Caki2 (cell line): ENCODE data around the gene CLDND2. TPM values are rescaled to one million over a fixed set of nuclear protein-coding genes. Genes with fewer than 3 reads are reported as not detected.

ENCODE experiments used
- DNase-seq: peaks from one replicate; pipeline ENCODE4 v3.0.0-alpha.2; 2015; ENCODE audit warnings: low read depth
- in situ Hi-C: cut with HindIII; loops from 2 replicates; pipeline ENCODE4 v1.10.0; 2016; ENCODE audit warnings: low sequenced_read_pairs, low pct_unique_long_range_greater_than_20kb, mixed read lengths
- total RNA-seq: library from RNA; depleted of rRNA; stranded (reverse); fragments of >200 nt; shearing (Covaris generic); gene quantifications from 2 replicates; pipeline ENCODE4 v1.2.3, GENCODE V29; 2014; ENCODE audit warnings: low replicate concordance

CLDND2 gene
- total RNA-seq, 1 experiment from 2014 or later = not detected

- peak; percentile 95 for DNase-seq
- in situ Hi-C loops = no loop called here
These were observed 28.8 kb downstream of the CLDND2 start for GRCh38 chr19:51339687-51340656.

- peak; percentile 85 for DNase-seq
- in situ Hi-C loops = no loop called here
These were observed 29.5 kb downstream of the CLDND2 start for GRCh38 chr19:51339313-51339686.

- peak; percentile 92 for DNase-seq
- in situ Hi-C loops = no loop called here
These were observed 30.1 kb downstream of the CLDND2 start for GRCh38 chr19:51338563-51339312.

- in situ Hi-C loops = no loop called here
- no peak for DNase-seq
These were observed 30.8 kb downstream of the CLDND2 start for GRCh38 chr19:51337861-51338562.

- DNase-seq = no peak
- in situ Hi-C loops = no loop called here
These were observed 31.5 kb downstream of the CLDND2 start for GRCh38 chr19:51337141-51337860.

GRCh38 chr19:51333836-51334460 lies 34.9 kb downstream of the CLDND2 start:
- DNase-seq = peak; percentile 53
- in situ Hi-C loops = no loop called here

- in situ Hi-C loops = no loop called here
These were observed 37.1 kb downstream of the CLDND2 start for GRCh38 chr19:51331716-51332115.

GRCh38 chr19:51331193-51331592 lies 37.6 kb downstream of the CLDND2 start:
- in situ Hi-C loops = no loop called here
- no peak for DNase-seq

More at GRCh38 chr19:51331716-51332115, 37.1 kb downstream of the CLDND2 start:
- no peak for DNase-seq

GRCh38 chr19:51330366-51330765 lies 38.4 kb downstream of the CLDND2 start:
- in situ Hi-C loops = no loop called here
- no peak for DNase-seq

- in situ Hi-C loops = no loop called here
- DNase-seq = no peak
These were observed 39.4 kb downstream of the CLDND2 start for GRCh38 chr19:51329411-51329810.

GRCh38 chr19:51327066-51328001 lies 41.5 kb downstream of the CLDND2 start:
- in situ Hi-C loops = no loop called here

GRCh38 chr19:51326216-51327065 lies 42.4 kb downstream of the CLDND2 start:
- in situ Hi-C loops = no loop called here

More at GRCh38 chr19:51327066-51328001, 41.5 kb downstream of the CLDND2 start:
- no peak for DNase-seq

GRCh38 chr19:51325161-51325976 lies 43.4 kb downstream of the CLDND2 start:
- in situ Hi-C loops = no loop called here
- no peak for DNase-seq

More at GRCh38 chr19:51326216-51327065, 42.4 kb downstream of the CLDND2 start:
- no peak for DNase-seq

GRCh38 chr19:51324167-51324481 lies 44.7 kb downstream of the CLDND2 start:
- in situ Hi-C loops = no loop called here
- no peak for DNase-seq

- no peak for DNase-seq
- in situ Hi-C loops = no loop called here
These were observed 45.2 kb downstream of the CLDND2 start for GRCh38 chr19:51323481-51324166.
